HG02870 (cell line): ENCODE measurements around the gene FAM3A.

Experiments used
- ATAC-seq: cut with Tn5 transposase; IDR thresholded peaks from one replicate; pipeline ENCODE4 v1.9.1; 2021; ENCODE audit warnings: mild to moderate bottlenecking, moderate library complexity; ENCODE audit not compliant: unreplicated experiment

The FAM3A gene

GRCh38 chrX:154463611-154464220, 52.3 kb downstream of the FAM3A start:
- no peak for ATAC-seq

- no peak for ATAC-seq
These were observed 53.6 kb downstream of the FAM3A start for GRCh38 chrX:154462396-154462795.

- no peak for ATAC-seq
These were observed 55.7 kb downstream of the FAM3A start for GRCh38 chrX:154460326-154460725.

GRCh38 chrX:154459832-154460231, 56.2 kb downstream of the FAM3A start:
- ATAC-seq, result no peak

GRCh38 chrX:154458954-154459778, 56.9 kb downstream of the FAM3A start:
- ATAC-seq, result no peak

- no peak for ATAC-seq
These were observed 57.7 kb downstream of the FAM3A start, which contains the start of gene PLXNA3 for GRCh38 chrX:154458116-154458953. TSS of gene PLXNA3 (plus strand) at chrX:154458281. CDS start at chrX:154460184, 1,903 bp downstream.

- no peak for ATAC-seq
These were observed 58.4 kb downstream of the FAM3A start for GRCh38 chrX:154457491-154458115.
